Occipital lobe (tissue), 2 donors: Measurements from ENCODE around the gene PTPRG. TPM values are rescaled to one million over a fixed set of nuclear protein-coding genes. Genes with fewer than 3 reads are reported as not detected.
"Not testable (repeated sequence)": the region's sequence is repeated elsewhere in the genome, so short reads cannot be mapped to it uniquely, and the experiment has no call there.

ENCODE experiments used
- DNase-seq: peaks from one replicate; lab custom pipeline; 2025; lab: John Stamatoyannopoulos, UW
- total RNA-seq: library from RNA; depleted of rRNA; stranded (reverse); fragments of >200 nt; gene quantifications from one replicate; pipeline ENCODE4 v1.2.3, GENCODE V29; 2014

Gene PTPRG
- total RNA-seq, 1 donor from 2014 or later = 81.4 TPM

DNA sequence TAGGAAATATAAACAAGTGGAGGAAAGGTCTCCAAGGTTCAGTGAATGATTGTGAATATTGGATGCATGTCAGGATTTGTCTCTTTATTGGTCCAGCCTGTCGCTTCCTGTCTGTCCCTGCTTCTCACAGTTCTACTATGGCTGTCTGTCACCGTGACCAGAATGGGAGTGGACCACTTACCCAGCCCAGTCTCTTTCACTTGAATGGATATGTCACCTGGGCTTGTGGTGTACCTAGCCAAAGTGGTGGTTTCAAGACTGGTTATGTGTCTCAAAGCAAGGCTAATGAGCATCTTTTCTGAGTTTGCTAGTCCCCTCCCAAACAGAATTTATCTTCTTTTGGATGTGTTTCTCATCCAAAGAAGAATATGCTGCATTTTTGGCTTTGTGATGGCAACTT, 231.7 kb downstream of the PTPRG start:
- no peak for DNase-seq

DNA sequence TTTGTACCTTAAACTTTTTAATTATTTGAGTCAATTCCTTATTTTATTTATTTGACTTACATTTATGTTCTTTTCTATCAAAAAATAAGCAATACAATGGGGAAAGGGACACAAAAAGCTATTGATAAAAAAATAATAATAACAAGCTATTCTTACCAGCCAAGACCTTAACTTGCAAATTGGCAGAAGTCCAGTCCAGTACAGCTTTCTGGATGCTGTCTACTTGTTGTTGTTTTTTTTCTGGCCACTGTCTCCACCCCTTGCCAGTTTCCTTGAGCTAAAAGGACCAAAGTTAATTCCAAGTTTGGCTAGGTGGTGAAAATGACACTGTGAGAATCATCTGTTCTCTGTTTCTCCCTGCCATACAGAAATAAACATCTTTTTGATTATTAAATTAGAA, 232.2 kb downstream of the PTPRG start:
- no peak for DNase-seq

DNA sequence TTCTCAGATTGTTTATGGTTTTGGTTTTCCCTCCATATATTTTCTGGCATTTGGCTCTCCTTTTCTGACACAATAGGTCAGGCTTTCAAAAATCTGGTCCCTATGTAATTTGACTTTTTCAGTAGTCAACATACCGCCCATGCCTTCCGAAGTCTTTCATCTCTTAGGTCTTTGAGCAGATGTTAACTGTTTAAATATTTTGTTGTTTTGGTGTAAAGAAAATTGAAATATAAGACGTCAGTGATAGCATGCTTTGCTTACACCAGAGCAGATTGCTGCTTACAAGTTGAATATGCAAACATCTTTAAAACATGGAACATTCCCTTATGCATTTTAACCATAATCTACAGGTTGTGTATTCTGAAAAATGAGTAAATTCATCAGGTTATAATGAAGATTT, 233.0 kb downstream of the PTPRG start:
- no peak for DNase-seq

DNA sequence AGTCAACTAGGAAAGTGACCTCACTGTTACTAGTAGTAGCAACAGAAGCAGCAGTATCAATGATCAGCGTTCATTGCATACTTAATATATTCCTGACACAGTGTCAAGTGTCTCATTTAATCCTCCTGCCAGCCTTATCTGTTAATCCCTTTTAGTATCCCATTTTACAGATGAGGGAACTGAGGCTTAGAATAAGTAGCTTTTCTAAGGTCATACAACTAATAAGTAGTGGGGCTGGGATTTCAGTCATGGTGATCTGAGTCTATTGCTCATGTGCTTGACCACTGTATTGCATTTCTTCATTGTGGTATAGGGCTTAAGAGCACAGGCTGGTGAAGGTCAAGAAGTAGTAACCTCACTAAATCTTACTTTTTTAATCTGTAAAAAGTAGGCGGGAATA, 233.6 kb downstream of the PTPRG start:
- no peak for DNase-seq

DNA sequence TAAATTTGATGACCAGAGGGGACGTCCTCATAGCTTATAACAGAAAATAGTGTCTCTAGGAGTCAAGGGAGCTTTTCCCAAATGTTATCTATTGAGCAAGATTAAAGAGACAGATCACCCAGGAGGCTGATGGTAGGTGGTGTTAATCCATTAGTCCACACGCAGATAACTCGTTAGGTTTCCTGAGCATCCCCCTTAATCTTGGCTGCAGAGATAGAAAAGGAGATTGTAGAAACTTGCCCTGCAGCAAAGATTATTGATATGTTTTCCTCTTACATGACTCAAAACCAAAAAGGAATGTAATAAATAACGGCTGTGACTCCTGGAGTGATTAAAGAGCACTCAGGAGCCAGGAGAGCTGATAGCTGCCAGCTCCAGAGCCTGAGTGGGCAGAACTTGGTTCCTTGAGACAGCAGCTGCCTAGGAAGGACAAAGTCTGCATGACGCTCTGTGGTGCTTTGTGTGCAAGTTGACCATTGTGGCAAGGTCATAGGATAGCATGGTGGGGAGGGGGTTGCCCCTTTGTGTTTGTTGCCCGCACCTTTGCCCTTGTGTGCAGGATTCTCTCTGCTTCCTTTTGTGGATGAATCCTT, 234.8 kb downstream of the PTPRG start:
- no peak for DNase-seq

DNA sequence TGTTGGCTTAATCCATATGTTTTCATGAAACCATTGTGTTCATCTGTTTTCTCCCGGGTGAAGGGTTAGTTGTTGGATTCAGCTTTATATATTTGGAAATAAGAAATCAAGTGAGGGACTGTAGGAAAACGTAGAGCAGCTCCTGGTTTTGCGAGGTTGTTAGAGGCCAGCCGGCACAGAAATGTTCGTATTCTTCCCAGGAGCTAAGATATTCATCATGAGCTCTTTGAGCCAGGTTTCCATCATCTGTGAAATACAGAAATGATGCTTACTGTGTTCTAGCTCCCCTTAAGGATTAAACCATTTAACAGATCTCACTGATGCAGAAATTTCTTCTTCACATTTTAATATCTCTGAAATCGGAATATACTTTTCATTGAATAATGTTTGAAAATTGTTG, 235.5 kb downstream of the PTPRG start:
- no peak for DNase-seq

DNA sequence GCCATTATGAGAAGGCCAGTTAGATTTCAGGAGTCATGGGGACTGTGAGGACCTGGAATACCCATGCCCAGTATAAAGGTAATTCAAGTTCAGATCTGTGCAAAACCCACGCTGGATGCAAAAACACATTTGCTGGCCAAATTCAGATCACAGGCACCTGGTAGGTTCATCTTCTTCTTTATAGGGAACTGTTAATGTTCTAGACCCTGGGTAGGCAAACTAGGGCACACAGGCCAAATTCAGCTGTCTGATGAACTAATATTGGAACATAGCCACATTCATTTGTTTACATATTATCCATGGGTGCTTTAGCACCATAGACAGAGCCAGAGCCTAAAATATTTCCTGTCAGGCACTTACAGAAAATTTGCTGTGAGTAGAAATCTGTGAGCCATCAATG, 241.4 kb downstream of the PTPRG start:
- no peak for DNase-seq

DNA sequence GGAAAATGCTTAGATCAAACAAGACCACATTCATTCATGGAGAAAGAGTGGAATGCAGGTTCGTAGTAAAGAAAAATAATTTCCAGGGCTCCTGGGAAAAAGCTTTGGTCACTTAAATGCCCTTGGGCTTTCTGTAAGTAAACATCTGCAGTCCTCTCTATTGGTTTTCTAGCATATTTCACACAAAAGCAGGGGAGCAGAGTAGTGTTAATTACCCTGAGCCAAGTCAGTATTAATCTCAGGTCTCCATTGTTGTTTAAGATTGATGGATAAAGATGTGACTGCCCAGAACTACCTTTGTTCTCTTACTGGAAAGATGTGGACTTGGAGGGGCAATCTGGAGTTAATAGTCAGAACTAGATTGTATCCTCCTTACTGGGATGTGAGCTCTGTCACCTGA, 242.6 kb downstream of the PTPRG start:
- no peak for DNase-seq

DNA sequence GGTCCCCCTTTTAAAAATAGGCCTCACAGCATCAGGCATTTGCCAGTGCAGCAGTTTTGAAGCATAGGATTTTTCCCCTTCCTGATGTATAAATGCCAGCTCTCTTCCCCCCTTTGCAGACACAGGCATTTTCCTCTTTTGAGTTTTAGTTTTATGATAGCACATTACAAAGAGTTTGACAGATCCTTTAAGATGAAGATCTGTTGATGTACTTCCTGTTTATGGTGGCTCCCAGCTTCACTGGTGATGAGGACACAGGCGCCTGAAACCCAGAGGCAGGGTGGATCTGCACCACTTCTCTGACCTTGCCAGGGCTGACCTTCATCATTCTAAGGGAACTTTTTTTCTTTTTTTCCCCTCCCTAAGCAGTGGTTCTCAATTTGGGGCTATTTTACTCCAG, 243.4 kb downstream of the PTPRG start:
- no peak for DNase-seq

DNA sequence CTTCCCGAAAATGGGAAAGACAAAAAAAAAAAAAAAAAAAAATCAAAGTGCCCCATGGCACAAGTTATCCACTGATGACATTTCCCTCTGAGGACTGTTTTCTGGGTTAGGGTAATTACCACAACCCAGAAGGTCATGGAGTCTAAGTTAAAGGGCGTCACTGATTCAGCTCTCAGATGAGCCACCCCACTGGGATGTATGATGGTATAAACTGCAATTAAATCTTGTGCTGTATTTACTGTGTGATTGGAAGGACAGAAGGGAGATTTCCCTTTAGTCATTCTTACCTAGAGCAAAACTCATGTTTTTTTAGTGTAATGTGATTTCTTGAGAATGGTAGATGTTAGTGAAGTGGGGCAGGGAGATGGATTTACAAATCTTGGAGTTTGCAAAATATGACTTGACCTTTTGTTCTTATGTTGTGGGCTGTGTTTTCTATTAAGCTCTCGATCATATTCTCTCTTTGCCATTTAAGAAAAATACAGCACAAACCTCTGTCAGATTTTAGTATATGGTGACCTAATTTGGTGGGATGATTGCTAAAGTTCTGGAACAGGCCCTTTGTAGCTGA, 244.2 kb downstream of the PTPRG start:
- no peak for DNase-seq

DNA sequence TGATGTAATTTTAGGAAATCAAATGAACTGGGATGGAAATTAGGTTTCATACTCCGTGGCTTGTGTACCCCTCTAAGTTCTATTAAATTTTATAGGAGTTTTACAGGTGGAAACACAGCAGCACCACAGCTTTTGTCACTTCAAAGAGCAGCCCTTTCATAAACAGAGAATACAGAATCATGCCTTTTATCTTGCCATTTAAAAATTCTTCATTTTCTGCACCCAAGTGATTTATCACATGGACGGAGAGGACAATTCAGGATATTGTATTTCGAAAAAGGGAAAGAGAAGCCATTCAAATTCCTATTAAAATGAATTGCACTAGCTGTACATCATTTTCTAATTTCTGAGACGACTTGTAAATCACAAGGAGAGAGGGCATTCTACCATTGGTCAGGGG, 245.4 kb downstream of the PTPRG start:
- no peak for DNase-seq

DNA sequence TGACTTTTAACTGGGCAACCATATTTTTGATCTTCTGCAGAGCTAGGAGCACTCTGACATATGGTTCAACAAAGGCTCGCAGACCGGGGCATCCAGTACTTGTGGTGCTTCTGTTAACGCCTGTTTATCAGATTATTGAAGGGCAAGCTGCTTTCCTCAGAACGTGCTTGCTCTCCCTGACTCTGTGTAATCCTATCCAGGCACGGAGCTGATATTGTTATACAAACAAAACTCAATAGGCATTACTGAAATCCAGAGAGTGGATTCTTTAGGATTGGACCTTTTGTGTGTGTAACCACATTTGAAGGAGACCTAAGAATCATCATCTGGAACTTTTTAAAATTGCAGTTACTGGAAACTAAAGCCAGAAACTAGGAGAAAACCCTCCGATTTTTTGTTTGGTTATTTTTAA, 246.5 kb downstream of the PTPRG start:
- DNase-seq = no peak

DNA sequence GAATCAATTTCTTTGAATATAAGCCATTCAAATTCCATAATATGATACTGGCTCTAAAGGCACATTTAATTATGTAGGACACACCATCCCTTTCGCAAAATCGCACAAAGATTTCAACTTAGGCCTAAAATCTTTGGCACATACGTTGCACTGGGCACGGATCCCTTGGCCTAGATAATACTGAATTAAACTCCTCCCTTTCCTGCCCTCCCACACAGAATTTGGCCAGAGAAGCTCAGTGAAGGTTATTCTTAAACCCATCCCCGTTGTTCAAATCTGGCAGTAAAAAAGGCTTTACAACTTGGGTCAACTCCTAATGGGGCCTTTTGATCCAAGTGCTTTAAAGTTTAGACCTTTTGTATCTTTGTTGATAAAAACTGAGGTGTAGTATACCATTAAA, 247.2 kb downstream of the PTPRG start:
- DNase-seq = no peak

DNA sequence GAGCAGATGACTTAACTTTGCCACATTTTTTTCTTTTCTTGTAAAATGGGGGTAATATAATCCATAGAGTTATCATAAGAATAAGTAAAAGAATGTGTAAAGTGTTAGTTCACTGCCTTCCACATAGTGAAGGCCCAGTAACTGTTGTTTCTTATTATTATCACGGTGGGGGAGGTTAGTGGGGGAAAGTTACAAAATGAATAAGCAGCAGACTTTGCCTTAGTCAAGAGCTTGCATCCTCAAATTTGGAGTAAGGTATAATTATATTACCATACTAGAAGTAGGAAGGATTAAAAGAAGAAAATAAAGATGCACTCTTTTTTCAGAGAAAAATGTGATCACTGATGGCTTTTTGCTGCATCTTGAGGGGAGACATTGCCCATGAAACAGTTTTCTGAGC, 247.6 kb downstream of the PTPRG start:
- no peak for DNase-seq

DNA sequence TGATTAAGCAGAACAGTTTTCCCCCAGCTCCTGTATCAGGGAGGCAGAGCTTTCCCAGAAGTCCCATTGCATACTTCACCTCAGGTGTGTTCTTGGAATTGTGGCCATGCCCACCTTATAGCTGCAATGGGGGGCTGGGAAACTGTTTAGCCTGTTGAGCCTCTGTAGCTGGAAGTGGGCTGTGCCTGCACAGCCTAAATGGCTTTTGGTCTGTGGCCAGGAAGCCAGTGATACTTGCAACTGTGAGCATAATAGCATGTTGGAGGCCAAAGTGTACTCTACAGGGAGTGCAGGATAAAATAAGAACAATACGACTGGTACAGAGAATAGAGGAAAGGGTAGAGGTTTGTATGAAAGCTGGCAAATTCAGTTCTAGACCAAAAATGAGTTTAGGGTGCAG, 248.5 kb downstream of the PTPRG start:
- DNase-seq = no peak

DNA sequence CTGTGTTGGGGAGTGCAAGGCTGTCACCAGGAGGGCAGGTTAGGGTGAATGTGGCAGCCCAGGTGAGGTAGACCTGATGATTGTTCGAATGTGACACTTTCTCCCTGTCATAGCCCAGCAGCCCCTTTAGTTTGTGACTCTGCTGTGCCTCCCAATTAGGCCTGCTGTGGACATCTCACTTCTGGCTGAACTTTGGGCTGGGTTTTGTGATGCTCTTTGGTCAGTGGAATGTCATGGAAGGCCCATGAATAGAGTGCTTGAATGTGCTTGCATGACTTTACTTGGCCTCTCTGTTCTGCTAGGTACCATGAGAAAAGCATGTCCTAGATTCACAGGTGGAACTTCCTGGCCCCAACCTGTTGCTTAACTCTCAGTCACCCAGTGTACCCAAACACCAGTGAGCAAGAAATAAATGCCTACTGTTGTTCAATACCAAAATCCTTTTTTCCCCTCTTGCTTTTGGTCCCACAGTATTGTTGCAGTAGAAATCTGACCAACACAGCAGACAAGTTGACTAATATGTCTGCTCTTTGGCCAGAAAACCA, 249.7 kb downstream of the PTPRG start:
- DNase-seq = no peak

DNA sequence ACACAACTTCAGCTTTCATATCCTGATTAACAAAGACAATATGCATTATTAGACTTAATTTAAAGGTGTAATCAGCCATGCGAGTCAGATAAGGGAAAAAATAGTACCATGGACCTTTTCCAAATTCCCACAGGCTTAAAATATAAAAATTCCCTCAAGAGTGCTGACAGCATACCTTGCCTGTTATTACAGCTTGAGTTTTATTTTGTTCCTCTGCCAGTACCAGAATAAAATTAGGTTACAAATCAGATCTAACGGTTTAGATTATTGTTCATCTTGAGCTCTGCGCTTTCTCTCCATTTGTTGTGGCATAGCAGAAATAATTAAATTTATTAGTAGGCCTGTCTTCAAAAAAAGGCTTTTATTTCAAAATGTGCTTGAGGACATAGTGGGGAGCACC, 250.3 kb downstream of the PTPRG start:
- no peak for DNase-seq

DNA sequence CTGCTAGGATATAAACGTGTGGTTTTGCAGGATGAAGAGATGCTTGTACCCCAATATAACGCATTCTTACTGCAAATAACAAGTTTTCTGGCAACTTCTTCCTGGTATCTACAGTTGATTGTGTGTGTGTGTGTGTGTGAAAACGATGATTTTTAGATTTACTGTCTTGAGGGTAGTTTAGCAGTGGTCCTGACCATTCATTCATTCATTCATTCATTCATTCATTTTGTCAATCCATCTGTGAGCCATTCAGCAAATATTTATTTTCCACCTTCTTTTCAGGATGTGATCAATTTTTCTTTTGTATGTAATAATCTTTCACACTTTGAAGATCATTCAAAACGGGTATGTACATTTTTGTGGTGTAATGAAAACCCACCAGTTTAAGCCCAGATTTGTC, 250.7 kb downstream of the PTPRG start:
- DNase-seq = no peak

DNA sequence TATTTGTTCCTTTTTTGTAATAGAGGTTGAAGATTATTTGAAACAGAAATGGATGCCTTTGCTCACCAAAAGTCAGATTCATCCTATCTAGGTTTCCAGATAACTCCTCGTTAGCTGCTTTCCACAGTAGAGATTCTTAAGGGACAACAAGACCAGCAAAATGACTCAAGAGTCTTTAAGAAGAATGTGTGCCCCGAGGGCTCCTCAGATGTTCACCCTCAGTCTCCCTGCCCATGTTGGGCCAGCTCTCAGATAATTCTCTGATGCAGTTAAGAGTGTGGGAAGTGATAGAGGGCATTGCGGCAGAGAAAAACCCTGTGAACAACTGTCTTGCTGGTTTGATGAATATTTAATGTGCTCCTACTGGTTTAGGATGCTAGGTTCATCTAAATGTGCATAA, 251.1 kb downstream of the PTPRG start:
- no peak for DNase-seq

DNA sequence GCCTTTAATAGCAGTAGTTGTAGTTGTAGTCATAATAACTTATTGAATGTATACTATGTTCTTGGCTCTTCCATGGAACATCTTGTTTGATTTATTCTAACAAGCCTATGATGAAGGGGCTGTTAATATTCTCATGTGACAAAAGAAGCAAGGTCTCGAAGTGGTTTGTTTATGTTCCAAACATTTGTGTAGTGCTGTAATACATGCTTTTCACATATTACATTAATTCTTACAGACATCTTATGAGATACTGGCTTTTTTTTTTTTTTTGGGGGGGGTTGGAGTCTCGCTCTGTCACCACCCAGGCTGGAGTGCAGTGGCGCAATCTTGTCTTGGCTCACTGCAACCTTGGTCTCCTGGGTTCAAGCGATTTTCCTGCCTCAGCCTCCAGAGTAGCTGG, 252.3 kb downstream of the PTPRG start:
- DNase-seq = no peak

DNA sequence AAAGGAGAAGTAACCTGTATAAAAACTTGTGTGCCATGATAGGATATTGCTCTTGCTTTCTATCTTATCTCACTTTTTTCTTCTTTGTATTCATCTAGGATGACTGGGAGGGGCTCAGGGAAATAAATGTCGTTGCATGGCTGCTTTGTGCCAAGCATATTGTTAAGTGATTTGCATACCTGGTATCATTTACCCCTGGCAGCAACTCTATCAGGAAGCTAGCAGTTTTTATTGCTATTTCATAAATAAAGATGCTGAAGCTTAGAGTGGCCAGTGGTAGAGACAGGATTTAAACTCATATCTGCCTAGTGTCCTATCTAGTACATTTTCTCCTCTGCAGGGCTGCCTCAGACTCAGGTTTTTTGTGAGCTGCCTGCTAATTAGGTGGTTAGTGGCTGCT, 253.3 kb downstream of the PTPRG start:
- no peak for DNase-seq

DNA sequence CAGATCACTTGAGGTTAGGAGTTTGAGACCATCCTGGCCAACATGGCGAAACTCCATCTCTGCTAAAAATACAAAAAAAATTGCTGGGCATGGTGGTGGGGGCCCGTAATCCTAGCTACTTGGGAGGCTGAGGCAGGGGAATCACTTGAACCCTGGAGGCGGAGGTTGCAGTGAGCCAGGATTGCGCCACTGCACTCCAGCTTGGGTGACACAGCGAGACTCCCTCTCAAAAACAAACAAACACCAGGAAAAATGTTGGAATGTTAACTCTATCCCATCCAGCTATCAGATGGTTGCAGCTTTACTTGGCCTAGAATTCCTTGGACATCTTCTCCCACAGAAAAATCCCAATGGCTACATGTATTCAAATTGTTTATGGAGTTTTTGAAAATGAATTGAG, 254.9 kb downstream of the PTPRG start:
- not testable (repeated sequence) for DNase-seq

DNA sequence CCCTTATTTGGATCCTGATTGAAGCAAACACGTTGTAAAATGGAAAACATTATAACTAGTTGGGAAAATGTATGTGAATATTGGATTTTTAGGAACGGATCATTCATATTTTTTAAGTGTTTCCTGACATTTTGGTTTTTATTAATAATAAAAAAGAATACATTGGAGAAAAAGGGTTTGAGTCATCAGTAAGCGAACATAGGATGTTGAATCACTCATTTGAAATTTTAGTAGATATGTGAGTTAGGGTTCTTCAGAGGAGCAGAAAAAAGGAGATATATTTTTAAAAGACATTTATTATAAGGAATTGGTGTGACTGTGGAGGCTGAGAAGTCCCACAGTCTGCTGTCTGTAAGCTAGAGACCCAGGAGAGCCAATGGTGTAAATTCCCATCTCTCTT, 258.5 kb downstream of the PTPRG start:
- DNase-seq = no peak
